BJ (cell line): ENCODE measurements around the gene KLHL6. TPM values are rescaled to one million over a fixed set of nuclear protein-coding genes. Genes with fewer than 3 reads are reported as not detected.

Source experiments
- CTCF ChIA-PET: fragments of 350-600 bp; formaldehyde crosslinking; extraction: SDS; loops from one replicate; lab custom pipeline; 2021; ENCODE audit warnings: antibody characterized with exemption, inconsistent platforms; lab: Yijun Ruan, JAX
- POLR2A ChIA-PET: fragments of 300-600 bp; sonication (Branson Sonifier 250); formaldehyde crosslinking; extraction: SDS; loops from one replicate; lab custom pipeline; 2021; ENCODE audit warnings: antibody characterized with exemption; lab: Charles Lee
- DNase-seq: peaks from one replicate; pipeline ENCODE4 v3.0.0-alpha.2; 2011; ENCODE audit warnings: low read depth
- H3K27me3 ChIP-seq: 2 replicates; pipeline ENCODE4 v1.6.0; 2011; ENCODE audit warnings: low read length; ENCODE audit not compliant: control insufficient read depth, insufficient read depth
- H3K36me3 ChIP-seq: 2 replicates; pipeline ENCODE4 v1.5.1; 2011; ENCODE audit warnings: low read length; ENCODE audit not compliant: control insufficient read depth, insufficient read depth
- H3K4me3 ChIP-seq: 2 replicates; pipeline ENCODE4 v1.5.1; 2011; ENCODE audit warnings: low read depth, mild to moderate bottlenecking, control low read depth, low read length
- CTCF ChIP-seq: IDR thresholded peaks from 2 replicates; pipeline ENCODE4 v1.5.1; 2011; ENCODE audit warnings: low read depth, mild to moderate bottlenecking, control low read depth, inconsistent platforms, low read length, moderate library complexity; ENCODE audit not compliant: insufficient read depth
- polyA plus RNA-seq: library from polyadenylated mRNA; depleted of rRNA; stranded (reverse); fragments of >200 nt; gene quantifications from 2 replicates; pipeline ENCODE4 v1.2.3, GENCODE V29; 2011

The KLHL6 gene
- polyA plus RNA-seq, 1 experiment, result not detected

- Histone ChIP-seq H3K36me3 (no peaks in the 10 kb centered on the region), H3K27me3 (peaks cover 8% of the 10 kb centered on the region), H3K4me3 (no peak overlapping the region)
- ChIA-PET POLR2A (no interaction called here), CTCF (interaction anchor here (0.9 to 1.3 kb wide), 2 partner anchors 10 to 16 kb away, joined by 3 read pairs; no protein-coding TSS in a partner anchor)
- DNase-seq, result no peak
- no peak for TF ChIP-seq CTCF
Observed at GRCh38 chr3:183518491-183519251, 36.8 kb downstream of the KLHL6 start.

- no peak overlapping the region for H3K4me3 ChIP-seq
Observed at GRCh38 chr3:183517607-183518006, 37.9 kb downstream of the KLHL6 start.

GRCh38 chr3:183515968-183516851, 39.3 kb downstream of the KLHL6 start:
- CTCF ChIA-PET, result no interaction called here
- DNase-seq, result no peak
- Histone ChIP-seq H3K4me3 (no peak overlapping the region), H3K36me3 (no peaks in the 10 kb centered on the region), H3K27me3 (peaks cover 10% of the 10 kb centered on the region)
- no peak for TF ChIP-seq CTCF
- POLR2A ChIA-PET, result no interaction called here

More at GRCh38 chr3:183517607-183518006, 37.9 kb downstream of the KLHL6 start:
- H3K27me3 ChIP-seq, result peaks cover 10% of the 10 kb centered on the region
- no peaks in the 10 kb centered on the region for H3K36me3 ChIP-seq
- no peak for TF ChIP-seq CTCF
- POLR2A ChIA-PET, result no interaction called here
- CTCF ChIA-PET, result interaction anchor here (0.9 kb wide), 1 partner anchor 15 kb away, joined by 3 read pairs; no protein-coding TSS in a partner anchor
- DNase-seq, result no peak

- CTCF ChIA-PET, result no interaction called here
- POLR2A ChIA-PET, result no interaction called here
- H3K27me3 ChIP-seq, result peaks cover 8% of the 10 kb centered on the region
- H3K36me3 ChIP-seq, result no peaks in the 10 kb centered on the region
- no peak for DNase-seq
- no peak for TF ChIP-seq CTCF
- no peak overlapping the region for H3K4me3 ChIP-seq
Observed at GRCh38 chr3:183514021-183514420, 41.5 kb downstream of the KLHL6 start.
